SK-N-SH treated with all-trans-retinoic acid at 6 μM for 48 hours (cell line): ENCODE data around the gene SUPT4H1.

Source experiments
- ATAC-seq: fragments of 200-7000 bp; cut with Tn5 transposase; 3 replicates; pipeline ENCODE4 v1.9.1; 2020; ENCODE audit warnings: mild to moderate bottlenecking, moderate library complexity
- ARNTL ChIP-seq: fragments of 450-650 bp; formaldehyde crosslinking; IDR thresholded peaks from 2 replicates; pipeline ENCODE4 v1.5.0; 2020; ENCODE audit warnings: low read depth, mild to moderate bottlenecking, moderate library complexity, borderline replicate concordance
- BACH2 ChIP-seq: fragments of 250-450 bp; sonication (Bioruptor Pico); IDR thresholded peaks from 2 replicates; pipeline ENCODE4 v1.9.0; 2021; ENCODE audit warnings: mild to moderate bottlenecking, borderline replicate concordance
- CREB5 ChIP-seq: fragments of 250-450 bp; sonication (Bioruptor Pico); IDR thresholded peaks from 2 replicates; pipeline ENCODE4 v1.5.1; 2020; ENCODE audit warnings: low read depth, mild to moderate bottlenecking, moderate library complexity
- CSDC2 ChIP-seq: fragments of 250-450 bp; sonication (Bioruptor Pico); IDR thresholded peaks from 2 replicates; pipeline ENCODE4 v1.5.0; 2020; ENCODE audit warnings: mild to moderate bottlenecking, moderate library complexity
- ESRRG ChIP-seq: fragments of 250-450 bp; sonication (Bioruptor Pico); IDR thresholded peaks from 2 replicates; pipeline ENCODE4 v1.6.1; 2021; ENCODE audit warnings: mild to moderate bottlenecking
- GLIS3 ChIP-seq: fragments of 250-450 bp; sonication (Bioruptor Pico); IDR thresholded peaks from 2 replicates; pipeline ENCODE4 v1.5.0; 2020; ENCODE audit warnings: mild to moderate bottlenecking, moderate library complexity
- ISL1 ChIP-seq: fragments of 250-450 bp; sonication (Bioruptor Pico); IDR thresholded peaks from 2 replicates; pipeline ENCODE4 v2.1.2; 2022; ENCODE audit warnings: mild to moderate bottlenecking, moderate library complexity
- PATZ1 ChIP-seq: fragments of 250-450 bp; sonication (Bioruptor Pico); IDR thresholded peaks from 2 replicates; pipeline ENCODE4 v1.8.0; 2020; ENCODE audit warnings: mild to moderate bottlenecking, moderate library complexity, borderline replicate concordance
- POU6F1 ChIP-seq: fragments of 250-450 bp; sonication (Bioruptor Pico); IDR thresholded peaks from 2 replicates; pipeline ENCODE4 v1.8.0; 2021; ENCODE audit warnings: low read depth, mild to moderate bottlenecking, moderate library complexity, borderline replicate concordance
- PPARA ChIP-seq: fragments of 250-450 bp; sonication (Bioruptor Pico); IDR thresholded peaks from 2 replicates; pipeline ENCODE4 v1.5.0; 2020; ENCODE audit warnings: mild to moderate bottlenecking, borderline replicate concordance
- RARB ChIP-seq: fragments of 250-450 bp; sonication (Bioruptor Pico); IDR thresholded peaks from 2 replicates; pipeline ENCODE4 v1.8.0; 2021; ENCODE audit warnings: mild to moderate bottlenecking, moderate library complexity
- SNAI2 ChIP-seq: fragments of 250-450 bp; sonication (Bioruptor Pico); IDR thresholded peaks from 2 replicates; pipeline ENCODE4 v1.5.0; 2020; ENCODE audit warnings: mild to moderate bottlenecking, moderate library complexity
- TCF4 ChIP-seq: fragments of 250-450 bp; sonication (Bioruptor Pico); IDR thresholded peaks from 2 replicates; pipeline ENCODE4 v1.8.0; 2021; ENCODE audit warnings: mild to moderate bottlenecking, moderate library complexity, borderline replicate concordance
- TOX ChIP-seq: fragments of 250-450 bp; sonication (Bioruptor Pico); IDR thresholded peaks from 2 replicates; pipeline ENCODE4 v1.8.0; 2021; ENCODE audit warnings: mild to moderate bottlenecking, moderate library complexity, borderline replicate concordance
- TSHZ2 ChIP-seq: fragments of 250-450 bp; sonication (Bioruptor Pico); IDR thresholded peaks from 2 replicates; pipeline ENCODE4 v1.5.0; 2020; ENCODE audit warnings: mild to moderate bottlenecking, moderate library complexity
- ZC3H10 ChIP-seq: fragments of 250-450 bp; sonication (Bioruptor Pico); IDR thresholded peaks from 2 replicates; pipeline ENCODE4 v1.5.1; 2021; ENCODE audit warnings: mild to moderate bottlenecking, moderate library complexity
- ZFP3 ChIP-seq: fragments of 250-450 bp; sonication (Bioruptor Pico); IDR thresholded peaks from 2 replicates; pipeline ENCODE4 v1.5.0; 2020; ENCODE audit warnings: mild to moderate bottlenecking, moderate library complexity
- ZFP30 ChIP-seq: fragments of 450-650 bp; formaldehyde crosslinking; IDR thresholded peaks from 2 replicates; pipeline ENCODE4 v1.5.0; 2022; ENCODE audit warnings: mild to moderate bottlenecking, moderate library complexity
- ZNF8 ChIP-seq: fragments of 450-650 bp; formaldehyde crosslinking; IDR thresholded peaks from 2 replicates; pipeline ENCODE4 v1.5.0; 2020; ENCODE audit warnings: mild to moderate bottlenecking, moderate library complexity

Gene SUPT4H1

GRCh38 chr17:58333736-58334207 is 18.2 kb downstream of the SUPT4H1 start:
- no peak for TF ChIP-seq ARNTL
- ATAC-seq: no peak

- TF ChIP-seq RARB: no peak
- no peak for TF ChIP-seq TSHZ2 (CRISPR knock-in tag)
- TF ChIP-seq TOX (CRISPR knock-in tag): no peak
- TF ChIP-seq ZNF8 (CRISPR knock-in tag): no peak
- TF ChIP-seq TCF4 (CRISPR knock-in tag): no peak
- TF ChIP-seq ZFP3 (CRISPR knock-in tag): no peak
- TF ChIP-seq PATZ1 (CRISPR knock-in tag): no peak
- ATAC-seq: no peak
These were observed 18.9 kb downstream of the SUPT4H1 start for GRCh38 chr17:58332778-58333735.

GRCh38 chr17:58331815-58332777 is 19.9 kb downstream of the SUPT4H1 start:
- TF ChIP-seq CSDC2 (CRISPR knock-in tag) (no peak), ISL1 (CRISPR knock-in tag) (no peak), POU6F1 (CRISPR knock-in tag) (no peak), ZNF8 (CRISPR knock-in tag) (no peak), RARB (no peak), ESRRG (no peak), GLIS3 (CRISPR knock-in tag) (no peak), ZFP3 (CRISPR knock-in tag) (no peak), TCF4 (CRISPR knock-in tag) (no peak)
- no peak for ATAC-seq

GRCh38 chr17:58330997-58331814 is 20.8 kb downstream of the SUPT4H1 start:
- no peak for ATAC-seq
- TF ChIP-seq ZNF8 (CRISPR knock-in tag) (no peak), PPARA (no peak), ZC3H10 (CRISPR knock-in tag) (no peak), SNAI2 (CRISPR knock-in tag) (no peak), RARB (no peak), BACH2 (CRISPR knock-in tag) (no peak), CREB5 (CRISPR knock-in tag) (no peak), PATZ1 (CRISPR knock-in tag) (no peak), ZFP30 (CRISPR knock-in tag) (no peak), TCF4 (CRISPR knock-in tag) (no peak), TSHZ2 (CRISPR knock-in tag) (no peak)
